ENCODE measurements around the gene ZNRF1. TPM values are rescaled to one million over a fixed set of nuclear protein-coding genes. Genes with fewer than 3 reads are reported as not detected.
A peak's percentile ranks its signal among the peaks of the same experiment; 100 is the strongest.

Gene ZNRF1
- total and polyA plus RNA-seq, 7 donors, result 10.6 to 33.0 (median 16.9) TPM

- WGBS, 2 donors, result 95 to 96% methylated on average over 4 of the region's 4 CpGs
- TF ChIP-seq EP300 (IDR thresholded peaks at IDR 0.05), result no peak
- no peak for TF ChIP-seq CTCF (IDR thresholded peaks at IDR 0.05)
- TF ChIP-seq POLR2A (IDR thresholded peaks at IDR 0.05), result no peak
- no peak for TF ChIP-seq POLR2AphosphoS5 (IDR thresholded peaks at IDR 0.05)
- DNase-seq, result no peak
- H3K27ac ChIP-seq, result no peak overlapping the region
- no peaks in the 10 kb centered on the region for H3K4me1 ChIP-seq
- no peak overlapping the region for H3K4me3 ChIP-seq
- H3K36me3 ChIP-seq, result peaks cover 0 to 57% (median 11%) of the 10 kb centered on the region in 4 donors
- no peaks in the 10 kb centered on the region for H3K9me3 ChIP-seq
- intact Hi-C loops (cut with DNase I), result no loop called here
- no peaks in the 10 kb centered on the region for H3K27me3 ChIP-seq
Observed at GRCh38 chr16:74954763-74955162, 44.1 kb upstream of the ZNRF1 start.

GRCh38 chr16:74973304-74973703 lies 25.5 kb upstream of the ZNRF1 start:
- H3K36me3 ChIP-seq, result peaks cover 0 to 15% (median 3%) of the 10 kb centered on the region in 4 donors
- no peak overlapping the region for H3K4me3 ChIP-seq
- H3K9me3 ChIP-seq, result no peaks in the 10 kb centered on the region
- TF ChIP-seq POLR2A (IDR thresholded peaks at IDR 0.05) (no peak), CTCF (IDR thresholded peaks at IDR 0.05) (no peak), POLR2AphosphoS5 (IDR thresholded peaks at IDR 0.05) (no peak), EP300 (IDR thresholded peaks at IDR 0.05) (no peak)
- no peak for DNase-seq
- no peak overlapping the region for H3K27ac ChIP-seq
- WGBS, 2 donors, result 88 to 93% methylated on average over 10 of the region's 10 CpGs
- H3K4me1 ChIP-seq, result no peaks in the 10 kb centered on the region
- intact Hi-C loops (cut with DNase I), result no loop called here
- no peaks in the 10 kb centered on the region for H3K27me3 ChIP-seq

- intact Hi-C loops (cut with DNase I), result no loop called here
- 78 to 93% methylated on average over 5 of the region's 5 CpGs for WGBS, 2 donors
- no peak overlapping the region for H3K4me3 ChIP-seq
- H3K4me1 ChIP-seq, result no peaks in the 10 kb centered on the region
- no peaks in the 10 kb centered on the region for H3K27me3 ChIP-seq
- no peak overlapping the region for H3K27ac ChIP-seq
- TF ChIP-seq CTCF (IDR thresholded peaks at IDR 0.05) (no peak), POLR2AphosphoS5 (IDR thresholded peaks at IDR 0.05) (no peak)
- peaks cover 0 to 20% (median 3%) of the 10 kb centered on the region in 4 donors for H3K36me3 ChIP-seq
- DNase-seq, result no peak
- no peaks in the 10 kb centered on the region for H3K9me3 ChIP-seq
Observed at GRCh38 chr16:74975591-74975990, 23.2 kb upstream of the ZNRF1 start.

- TF ChIP-seq CTCF (IDR thresholded peaks at IDR 0.05) (no peak), EP300 (IDR thresholded peaks at IDR 0.05) (no peak), POLR2AphosphoS5 (IDR thresholded peaks at IDR 0.05) (no peak), POLR2A (IDR thresholded peaks at IDR 0.05) (no peak)
Observed at GRCh38 chr16:74982256-74982655, 16.6 kb upstream of the ZNRF1 start.

GRCh38 chr16:74984194-74984528 lies 14.7 kb upstream of the ZNRF1 start:
- no peak for DNase-seq
- H3K27ac ChIP-seq, result peak overlapping the region in 3 of 4 donors; percentile 77 to 88 (median 83)
- H3K9me3 ChIP-seq, result no peaks in the 10 kb centered on the region
- H3K4me3 ChIP-seq, result peak overlapping the region; percentile 69 to 99 (median 84)
- peaks cover 0 to 23% (median 16%) of the 10 kb centered on the region in 4 donors for H3K4me1 ChIP-seq
- 18 to 32% methylated on average over 13 of the region's 13 CpGs for WGBS, 2 donors
- no peaks in the 10 kb centered on the region for H3K36me3 ChIP-seq
- intact Hi-C loops (cut with DNase I), result loop anchor here (10.0 kb wide), 1 partner anchor 251 kb away; no protein-coding TSS in a partner anchor
- TF ChIP-seq EP300 (IDR thresholded peaks at IDR 0.05) (no peak), POLR2AphosphoS5 (IDR thresholded peaks at IDR 0.05) (no peak), POLR2A (IDR thresholded peaks at IDR 0.05) (no peak), CTCF (IDR thresholded peaks at IDR 0.05) (no peak)
- H3K27me3 ChIP-seq, result no peaks in the 10 kb centered on the region

More at GRCh38 chr16:74982256-74982655, 16.6 kb upstream of the ZNRF1 start:
- WGBS, 2 donors, result 70 to 79% methylated on average over 1 of the region's 1 CpG
- no peaks in the 10 kb centered on the region for H3K9me3 ChIP-seq
- H3K27ac ChIP-seq, result no peak overlapping the region
- H3K4me3 ChIP-seq, result no peak overlapping the region
- DNase-seq, result no peak
- peaks cover 0 to 14% (median 0%) of the 10 kb centered on the region in 4 donors for H3K36me3 ChIP-seq
- peaks cover 0 to 23% (median 16%) of the 10 kb centered on the region in 4 donors for H3K4me1 ChIP-seq
- no peaks in the 10 kb centered on the region for H3K27me3 ChIP-seq
- intact Hi-C loops (cut with DNase I), result loop anchor here (10.0 kb wide), 1 partner anchor 253 kb away; no protein-coding TSS in a partner anchor
